IMR-90 (cell line): Measurements from ENCODE around the gene APOC1.

Experiments
- BHLHE40 ChIP-seq: fragments of 150-350 bp; IDR thresholded peaks from 2 replicates; pipeline ENCODE4 v1.6.1; 2016; ENCODE audit warnings: mild to moderate bottlenecking, low read depth, low read length
- CHD1 ChIP-seq: IDR thresholded peaks from 2 replicates; pipeline ENCODE4 v1.6.1; 2012; ENCODE audit warnings: low read depth, low read length, improper control_type of control experiment
- MAZ ChIP-seq: IDR thresholded peaks from 2 replicates; pipeline ENCODE4 v1.6.1; 2012; ENCODE audit warnings: low read depth, mild to moderate bottlenecking, low read length, improper control_type of control experiment, moderate library complexity, borderline replicate concordance
- MXI1 ChIP-seq: IDR thresholded peaks from 2 replicates; pipeline ENCODE4 v1.6.1; 2012; ENCODE audit warnings: low read depth, mild to moderate bottlenecking, low read length, moderate library complexity, borderline replicate concordance
- POLR2A ChIP-seq: IDR thresholded peaks from 2 replicates; pipeline ENCODE4 v1.6.1; 2012; ENCODE audit warnings: mild to moderate bottlenecking, low read depth, low read length
- TF ChIP-seq, protein P1 (sequence below): conservative IDR thresholded peaks from 2 replicates; pipeline ENCODE4 v1.5.1; 2012; ENCODE audit warnings: mild to moderate bottlenecking, low read depth, low read length, improper control_type of control experiment
- TF ChIP-seq, protein P2 (sequence below): fragments of 150-350 bp; IDR thresholded peaks from 2 replicates; pipeline ENCODE4 v1.6.1; 2017; ENCODE audit warnings: mild to moderate bottlenecking, antibody characterized with exemption, low read length, low read depth

DNA sequence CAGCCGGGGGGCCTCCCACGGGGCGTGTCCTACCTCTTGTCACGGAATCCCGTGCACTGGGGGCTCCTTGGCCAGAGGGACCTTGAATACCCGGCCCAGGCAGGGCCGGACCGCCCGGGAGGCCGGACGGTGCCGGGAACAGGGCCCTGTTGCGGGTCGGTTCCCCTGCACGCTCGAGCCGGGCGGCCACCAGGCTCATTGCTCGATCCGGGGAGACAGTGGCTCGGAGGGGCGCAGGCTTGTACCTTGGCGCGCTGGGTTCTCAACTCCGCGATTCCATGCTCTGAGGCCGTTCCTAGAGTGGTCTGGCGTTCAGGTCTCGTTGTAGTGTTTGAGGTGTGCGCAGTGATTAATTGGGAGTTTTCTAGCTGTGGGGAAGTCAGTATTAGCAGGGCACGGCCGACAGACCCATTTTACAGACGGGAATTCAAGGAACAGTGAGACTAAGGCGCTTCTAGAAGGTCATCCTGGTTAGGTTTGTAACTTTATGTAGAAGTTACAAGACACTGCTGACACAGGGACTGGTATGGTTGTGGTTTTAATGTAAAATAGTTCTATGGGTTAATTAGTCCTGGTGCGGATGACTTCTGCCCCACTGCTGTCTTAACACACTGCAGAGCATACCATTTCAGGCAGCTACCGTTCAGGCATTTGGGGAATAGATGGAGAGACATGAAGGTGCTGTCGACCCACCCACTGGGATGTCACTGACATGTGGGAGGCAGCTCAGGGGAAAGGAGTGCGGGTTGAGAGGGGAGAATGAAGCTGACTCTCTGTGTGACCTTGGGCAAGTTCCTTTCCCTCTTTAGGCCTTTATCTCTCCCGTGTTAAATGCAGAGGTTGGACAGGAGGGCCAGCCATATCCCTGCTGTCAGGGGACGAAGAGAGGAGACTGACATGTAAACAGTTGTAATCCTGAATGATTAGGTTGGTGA, 41.4 kb downstream of the APOC1 start:
- TF ChIP-seq CHD1 (no peak), POLR2A (no peak), BHLHE40 (no peak), MXI1 (no peak; the same call in 1 of the 2 replicates), MAZ (no peak)
- TF ChIP-seq, protein P1, sequence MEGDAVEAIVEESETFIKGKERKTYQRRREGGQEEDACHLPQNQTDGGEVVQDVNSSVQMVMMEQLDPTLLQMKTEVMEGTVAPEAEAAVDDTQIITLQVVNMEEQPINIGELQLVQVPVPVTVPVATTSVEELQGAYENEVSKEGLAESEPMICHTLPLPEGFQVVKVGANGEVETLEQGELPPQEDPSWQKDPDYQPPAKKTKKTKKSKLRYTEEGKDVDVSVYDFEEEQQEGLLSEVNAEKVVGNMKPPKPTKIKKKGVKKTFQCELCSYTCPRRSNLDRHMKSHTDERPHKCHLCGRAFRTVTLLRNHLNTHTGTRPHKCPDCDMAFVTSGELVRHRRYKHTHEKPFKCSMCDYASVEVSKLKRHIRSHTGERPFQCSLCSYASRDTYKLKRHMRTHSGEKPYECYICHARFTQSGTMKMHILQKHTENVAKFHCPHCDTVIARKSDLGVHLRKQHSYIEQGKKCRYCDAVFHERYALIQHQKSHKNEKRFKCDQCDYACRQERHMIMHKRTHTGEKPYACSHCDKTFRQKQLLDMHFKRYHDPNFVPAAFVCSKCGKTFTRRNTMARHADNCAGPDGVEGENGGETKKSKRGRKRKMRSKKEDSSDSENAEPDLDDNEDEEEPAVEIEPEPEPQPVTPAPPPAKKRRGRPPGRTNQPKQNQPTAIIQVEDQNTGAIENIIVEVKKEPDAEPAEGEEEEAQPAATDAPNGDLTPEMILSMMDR = no peak
- TF ChIP-seq, protein P2, sequence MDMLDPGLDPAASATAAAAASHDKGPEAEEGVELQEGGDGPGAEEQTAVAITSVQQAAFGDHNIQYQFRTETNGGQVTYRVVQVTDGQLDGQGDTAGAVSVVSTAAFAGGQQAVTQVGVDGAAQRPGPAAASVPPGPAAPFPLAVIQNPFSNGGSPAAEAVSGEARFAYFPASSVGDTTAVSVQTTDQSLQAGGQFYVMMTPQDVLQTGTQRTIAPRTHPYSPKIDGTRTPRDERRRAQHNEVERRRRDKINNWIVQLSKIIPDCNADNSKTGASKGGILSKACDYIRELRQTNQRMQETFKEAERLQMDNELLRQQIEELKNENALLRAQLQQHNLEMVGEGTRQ = no peak
